Astrocyte of the cerebellum (primary cell): Measurements from ENCODE around the gene FCRL6.

Experiments used
- DNase-seq: peaks from one replicate; pipeline ENCODE4 v3.0.0-alpha.2; 2011; ENCODE audit warnings: low read depth
- H3K4me3 ChIP-seq: 2 replicates; pipeline ENCODE4 v1.5.1; 2011; ENCODE audit warnings: mild to moderate bottlenecking, low read depth, low read length, moderate library complexity
- CTCF ChIP-seq: IDR thresholded peaks from 2 replicates; pipeline ENCODE4 v1.5.1; 2012; ENCODE audit warnings: low read length, low read depth, moderate library complexity, mild to moderate bottlenecking; ENCODE audit errors: missing control alignments
- in situ Hi-C: cut with HindIII; loops from 2 replicates; pipeline ENCODE4 v1.10.0; 2017; ENCODE audit warnings: low sequenced_read_pairs

The FCRL6 gene

DNA sequence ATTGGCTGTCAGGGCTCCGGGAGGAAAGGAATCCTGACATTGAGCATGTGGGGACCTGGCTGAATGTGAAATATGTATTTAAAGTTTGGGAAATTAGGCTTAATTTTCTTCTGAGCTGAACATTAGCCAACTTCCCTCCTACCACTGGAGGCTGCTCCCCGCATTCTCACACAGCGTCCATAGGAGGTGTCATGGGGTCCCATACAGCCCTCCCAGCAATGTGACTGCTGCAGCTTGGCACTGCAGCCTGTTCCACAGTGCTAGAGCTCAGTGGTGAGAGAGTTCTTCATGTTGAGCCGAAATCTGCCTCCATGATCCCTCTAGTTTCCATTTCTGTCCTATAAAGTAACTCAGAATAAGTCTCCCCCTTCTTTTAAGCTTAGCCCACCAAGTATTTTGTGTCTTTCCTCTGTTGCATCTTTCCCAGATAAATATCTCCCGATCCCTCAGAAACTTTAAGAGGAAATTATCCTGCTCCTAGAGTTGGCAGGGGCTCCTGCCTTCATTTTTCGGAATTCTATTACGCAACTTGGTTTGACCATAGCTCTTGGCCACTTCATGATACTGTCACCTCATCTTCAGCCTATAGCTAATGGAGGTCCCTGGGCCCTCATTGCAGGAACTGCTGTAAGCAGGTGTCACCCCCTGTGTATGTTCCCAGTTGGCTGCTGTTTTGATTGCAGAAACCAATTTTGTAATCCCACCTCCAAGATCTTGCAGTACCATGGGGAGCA lies 2.0 kb downstream of the FCRL6 start:
- no peak overlapping the region for H3K4me3 ChIP-seq
- in situ Hi-C loops, result no loop called here
- DNase-seq, result no peak
- TF ChIP-seq CTCF, result no peak

GRCh38 chr1:159804924-159805323 lies 2.8 kb downstream of the FCRL6 start:
- in situ Hi-C loops, result no loop called here
- H3K4me3 ChIP-seq, result no peak overlapping the region
- TF ChIP-seq CTCF, result no peak
- DNase-seq, result no peak

DNA sequence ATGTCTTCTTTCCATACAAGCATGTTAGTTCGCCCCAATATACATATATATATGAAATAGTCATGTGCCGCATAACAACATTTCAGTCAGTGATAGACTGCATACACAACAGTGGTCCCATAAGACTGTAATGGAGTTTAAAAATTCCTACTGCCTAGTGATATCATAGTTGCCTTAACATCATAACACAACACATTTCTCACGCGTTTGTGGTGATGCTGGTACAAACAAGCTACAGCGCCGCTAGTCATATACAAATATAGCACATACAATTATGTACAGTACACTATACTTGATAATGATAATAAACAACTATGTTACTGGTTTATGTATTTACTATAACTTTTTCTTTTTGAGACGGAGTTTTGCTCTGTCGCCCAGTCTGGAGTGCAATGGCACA lies 13.8 kb downstream of the FCRL6 start:
- no peak overlapping the region for H3K4me3 ChIP-seq
- in situ Hi-C loops, result no loop called here
- no peak for DNase-seq
- no peak for TF ChIP-seq CTCF

GRCh38 chr1:159817276-159818041 lies 15.3 kb downstream of the FCRL6 start:
- no peak for TF ChIP-seq CTCF
- no peak overlapping the region for H3K4me3 ChIP-seq
- DNase-seq, result no peak
- in situ Hi-C loops, result no loop called here

DNA sequence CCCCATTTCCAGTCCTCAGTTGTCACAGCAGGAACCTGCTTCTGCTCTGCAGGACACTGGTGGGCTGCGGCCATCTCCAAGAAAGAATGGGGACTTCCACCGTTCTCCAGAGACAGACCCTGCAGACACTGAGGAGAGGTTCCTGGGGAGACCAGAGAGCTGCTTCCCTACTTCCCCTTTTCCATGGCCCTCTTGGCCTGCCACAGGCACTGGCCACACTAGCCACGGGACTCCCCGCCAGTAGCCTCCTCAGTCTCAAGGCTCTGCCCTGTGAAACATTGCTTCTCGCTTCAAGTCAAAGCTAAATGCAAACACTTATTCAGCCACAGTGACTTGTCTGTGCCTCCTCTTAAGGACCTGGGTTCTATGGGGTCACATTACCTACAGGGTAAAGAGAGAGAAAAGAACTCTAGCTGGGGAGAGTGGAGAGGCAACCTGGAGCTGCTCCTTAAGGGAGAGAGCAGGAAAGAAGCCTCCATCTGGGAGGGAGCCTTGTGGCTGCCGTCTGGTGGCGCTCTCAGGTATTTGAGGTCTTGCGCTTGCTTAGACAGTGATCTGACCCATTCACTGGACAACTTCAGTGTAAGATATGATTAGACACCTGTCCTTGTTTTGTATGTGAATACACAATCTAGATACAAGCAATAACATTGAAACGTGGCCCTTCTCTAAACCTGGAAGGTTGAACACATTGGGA lies 19.2 kb downstream of the FCRL6 start:
- no peak for TF ChIP-seq CTCF
- in situ Hi-C loops, result no loop called here
- DNase-seq, result no peak
- no peak overlapping the region for H3K4me3 ChIP-seq

DNA sequence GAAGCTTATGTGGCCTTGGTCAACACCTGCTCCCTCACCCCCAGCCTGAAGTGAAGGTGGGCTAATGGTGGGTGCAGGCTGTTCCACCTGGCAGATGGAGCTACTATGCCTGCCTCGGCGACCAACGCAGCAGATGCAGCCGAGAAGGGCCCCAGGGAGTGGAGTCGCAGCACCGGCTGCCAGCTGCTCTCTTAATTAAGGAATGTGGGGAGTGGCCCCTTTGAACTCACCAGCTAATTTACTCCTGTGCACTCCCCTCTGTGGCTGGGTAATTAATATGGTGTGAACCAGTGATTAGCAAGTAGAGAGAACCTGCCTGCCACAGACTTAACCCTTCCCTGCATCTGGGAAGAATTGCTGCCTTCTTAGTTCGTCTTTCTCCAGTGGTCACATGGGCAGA lies 21.2 kb downstream of the FCRL6 start:
- in situ Hi-C loops, result no loop called here
- TF ChIP-seq CTCF, result no peak
- H3K4me3 ChIP-seq, result no peak overlapping the region
- no peak for DNase-seq
